ENCODE data around the gene MTERF1. TPM values are rescaled to one million over a fixed set of nuclear protein-coding genes. Genes with fewer than 3 reads are reported as not detected.
"Not testable (repeated sequence)": the region's sequence is repeated elsewhere in the genome, so short reads cannot be mapped to it uniquely, and the experiment has no call there.

MTERF1 gene, protein sequence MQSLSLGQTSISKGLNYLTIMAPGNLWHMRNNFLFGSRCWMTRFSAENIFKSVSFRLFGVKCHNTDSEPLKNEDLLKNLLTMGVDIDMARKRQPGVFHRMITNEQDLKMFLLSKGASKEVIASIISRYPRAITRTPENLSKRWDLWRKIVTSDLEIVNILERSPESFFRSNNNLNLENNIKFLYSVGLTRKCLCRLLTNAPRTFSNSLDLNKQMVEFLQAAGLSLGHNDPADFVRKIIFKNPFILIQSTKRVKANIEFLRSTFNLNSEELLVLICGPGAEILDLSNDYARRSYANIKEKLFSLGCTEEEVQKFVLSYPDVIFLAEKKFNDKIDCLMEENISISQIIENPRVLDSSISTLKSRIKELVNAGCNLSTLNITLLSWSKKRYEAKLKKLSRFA
- total RNA-seq: 6.6 TPM

DNA sequence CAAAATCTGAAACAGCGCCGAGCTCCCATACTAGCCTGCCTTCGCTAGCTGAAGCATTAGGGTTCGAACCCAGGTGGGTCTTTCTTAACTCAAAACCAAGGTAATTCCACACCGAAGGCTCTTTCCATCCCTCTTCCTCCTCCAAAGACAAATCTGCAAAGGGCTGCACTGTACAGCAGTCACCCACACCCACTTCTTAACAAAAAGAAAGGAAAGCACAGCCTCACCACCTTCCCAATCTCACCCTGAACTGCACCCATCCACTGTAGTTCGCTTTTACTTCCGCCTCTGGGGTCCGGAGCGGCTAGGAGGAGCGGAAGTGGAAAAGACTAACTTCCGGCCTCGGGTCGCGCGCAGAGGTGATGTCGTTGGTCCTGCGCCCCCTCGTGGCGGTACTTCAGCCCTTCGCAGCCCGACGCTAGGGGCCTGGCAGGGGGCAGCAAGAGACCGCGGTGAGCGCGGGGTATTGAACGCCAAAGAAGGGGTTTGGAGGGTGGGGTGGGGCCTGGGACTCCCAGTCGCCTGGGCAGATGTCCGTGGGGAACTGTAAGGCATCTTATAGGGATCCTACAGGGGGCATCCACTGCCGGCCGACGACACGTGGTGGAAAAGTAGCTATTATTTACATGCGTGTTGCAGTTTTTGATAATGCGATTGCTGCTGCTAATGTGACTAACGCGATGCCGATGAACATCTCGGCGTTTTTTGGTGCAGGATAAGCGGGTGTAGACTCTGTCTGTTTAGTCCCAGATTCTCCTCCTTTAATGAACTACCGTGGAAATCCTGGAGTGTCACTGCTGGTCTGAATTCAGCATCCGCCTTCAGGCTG lies at the start of gene MTERF1:
TSS of gene MTERF1 (minus strand) at position 290 of the 829 bp plus-strand sequence. CDS start 619 bp downstream, outside the sequence.
- peak; percentile 90 for DNase-seq (ENCODE audit: low spot score)
- peak; percentile 100 for ATAC-seq

- ATAC-seq (no peak), DNase-seq (ENCODE audit: low spot score) (no peak)
These were observed 49.0 kb upstream of the MTERF1 start for GRCh38 chr7:91929463-91929862.

GRCh38 chr7:91927912-91928311 lies 47.4 kb upstream of the MTERF1 start:
- ATAC-seq (no peak), DNase-seq (ENCODE audit: low spot score) (no peak)

- DNase-seq (ENCODE audit: low spot score): no peak
- ATAC-seq: no peak
These were observed 42.4 kb upstream of the MTERF1 start for GRCh38 chr7:91922857-91923256.

- ATAC-seq (no peak), DNase-seq (ENCODE audit: low spot score) (no peak)
These were observed 37.9 kb upstream of the MTERF1 start for GRCh38 chr7:91918356-91918755.

DNA sequence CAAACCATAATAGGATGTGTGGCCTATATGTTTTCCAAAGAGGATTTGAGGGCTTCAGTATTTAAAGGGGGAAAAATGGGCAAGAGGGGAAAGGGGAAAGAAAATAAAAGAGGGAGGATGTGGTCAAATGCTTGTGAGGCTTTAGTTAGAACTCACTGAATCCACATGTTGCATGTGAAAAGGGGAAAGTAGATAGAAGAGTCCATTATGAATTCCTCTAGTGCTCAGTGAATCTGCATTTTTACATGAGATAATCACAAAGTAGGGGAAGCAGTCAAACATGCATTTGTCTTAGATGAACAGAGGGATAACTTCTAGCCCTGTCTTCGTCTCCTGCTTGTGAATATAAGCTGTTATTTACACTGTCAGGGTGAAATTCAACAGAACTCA lies 35.5 kb upstream of the MTERF1 start:
- ATAC-seq (no peak), DNase-seq (ENCODE audit: low spot score) (no peak)

DNA sequence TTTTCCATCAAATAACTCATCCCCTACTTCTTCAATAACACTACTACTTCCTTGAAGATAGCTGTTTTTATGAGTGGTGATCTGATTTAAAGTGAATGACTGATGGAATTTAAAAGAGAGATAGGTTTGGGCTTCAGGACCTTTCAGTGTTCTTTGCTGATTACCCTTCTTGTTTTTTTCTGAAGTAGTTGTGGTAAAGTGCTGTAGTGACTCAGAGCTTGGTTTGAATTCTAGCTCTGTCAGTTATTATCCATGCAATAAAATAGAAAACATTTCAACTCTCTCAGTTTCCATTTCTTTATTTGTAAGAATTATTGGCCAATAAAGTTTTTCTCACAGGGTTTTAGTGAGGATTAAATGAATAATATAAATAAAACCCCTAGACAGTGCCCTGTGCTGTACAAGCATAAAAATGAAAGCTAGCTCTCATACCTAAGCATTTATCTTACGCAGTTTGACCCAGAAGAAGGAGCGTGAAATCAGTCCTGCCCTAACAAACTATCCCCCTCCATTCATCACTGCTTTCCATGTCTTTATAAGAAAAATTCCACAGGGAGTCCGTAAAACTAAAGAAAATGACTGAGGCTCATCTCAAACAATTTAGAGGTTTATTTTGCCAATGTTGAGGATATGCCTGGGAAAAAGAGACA lies 35.0 kb upstream of the MTERF1 start:
- no peak for ATAC-seq
- DNase-seq (ENCODE audit: low spot score): no peak

- ATAC-seq (no peak), DNase-seq (ENCODE audit: low spot score) (no peak)
These were observed 33.1 kb upstream of the MTERF1 start for GRCh38 chr7:91913612-91914011.

- DNase-seq (ENCODE audit: low spot score) (no peak), ATAC-seq (no peak)
These were observed 32.0 kb upstream of the MTERF1 start for GRCh38 chr7:91912494-91912893.

- ATAC-seq: no peak
- no peak for DNase-seq (ENCODE audit: low spot score)
These were observed 30.6 kb upstream of the MTERF1 start for GRCh38 chr7:91911121-91911520.

GRCh38 chr7:91910171-91910570 lies 29.7 kb upstream of the MTERF1 start:
- no peak for DNase-seq (ENCODE audit: low spot score)
- ATAC-seq: no peak

DNA sequence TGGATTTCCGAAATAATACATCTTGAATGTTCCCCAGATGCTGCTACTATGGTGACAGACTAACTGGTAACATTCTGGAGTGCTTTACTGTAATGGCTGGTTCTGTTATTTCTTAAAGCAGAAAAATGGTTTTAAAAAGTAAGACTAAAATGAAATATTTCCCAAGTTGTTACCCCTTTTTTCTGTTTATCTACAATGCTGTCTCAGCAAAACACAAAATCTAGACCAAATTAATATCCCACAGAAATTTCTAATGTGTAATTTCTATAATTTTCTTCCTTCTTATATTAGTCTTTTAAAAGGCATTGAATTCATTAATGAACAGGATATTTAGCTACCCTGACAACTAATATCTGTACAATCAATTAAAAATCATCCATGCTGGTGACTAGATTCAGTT lies 19.1 kb upstream of the MTERF1 start:
- ATAC-seq (no peak), DNase-seq (ENCODE audit: low spot score) (no peak)

DNA sequence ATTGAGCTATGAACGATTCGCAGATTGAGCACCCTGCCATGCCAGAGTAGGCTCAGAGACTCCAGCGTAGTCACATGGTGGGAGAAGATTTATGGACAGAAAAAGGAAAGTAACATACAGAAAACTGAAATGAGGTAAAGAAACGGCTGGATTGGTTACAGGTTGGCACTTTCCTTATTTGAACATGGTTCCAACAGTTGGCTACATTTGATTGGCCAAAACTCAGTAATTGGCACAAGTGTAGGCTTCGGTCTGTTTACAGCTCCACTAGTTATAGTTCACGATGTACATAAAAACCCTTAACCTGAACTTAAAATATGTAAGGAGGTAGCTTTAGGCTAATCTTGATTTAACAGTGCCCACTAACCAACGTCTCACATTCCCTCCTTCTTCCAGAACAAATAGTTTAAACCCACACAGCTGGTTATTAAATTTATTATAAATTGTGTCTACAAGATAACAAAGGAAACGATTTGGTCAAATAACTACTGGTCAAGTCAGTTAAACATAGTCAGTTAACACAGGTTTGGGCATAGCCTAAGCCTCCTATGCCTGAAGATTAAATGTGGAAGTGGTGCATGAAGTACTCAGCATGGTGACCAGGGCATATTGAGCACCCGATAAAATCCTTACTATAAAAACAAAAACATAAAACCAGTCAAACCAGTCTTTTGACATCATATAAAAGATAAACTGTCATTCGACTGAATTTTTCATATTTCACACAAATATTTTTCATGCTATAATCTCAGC lies 17.9 kb upstream of the MTERF1 start:
- no peak for DNase-seq (ENCODE audit: low spot score)
- ATAC-seq: no peak

- ATAC-seq (no peak), DNase-seq (ENCODE audit: low spot score) (no peak)
These were observed 14.4 kb upstream of the MTERF1 start for GRCh38 chr7:91894781-91895480.

DNA sequence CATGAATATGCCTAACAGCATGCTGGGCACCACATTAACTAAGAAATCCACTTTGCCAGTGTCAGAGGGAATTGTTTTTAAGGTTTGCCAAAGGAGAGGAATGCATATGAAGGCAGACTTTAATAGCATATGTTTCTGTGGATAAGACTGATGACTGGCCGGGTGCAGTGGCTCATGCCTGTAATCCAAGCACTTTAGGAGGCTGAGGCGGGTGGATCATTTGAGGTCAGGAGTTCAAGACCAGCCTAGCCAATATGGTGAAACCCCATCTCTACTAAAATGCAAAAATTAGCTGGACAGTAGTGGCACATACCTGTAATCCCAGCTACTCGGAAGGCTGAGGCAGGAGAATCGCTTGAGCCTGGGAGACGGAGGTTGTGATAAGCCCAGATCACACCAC lies 13.2 kb upstream of the MTERF1 start:
- not testable (repeated sequence) for ATAC-seq; DNase-seq (ENCODE audit: low spot score)

GRCh38 chr7:91892821-91893340 lies 12.4 kb upstream of the MTERF1 start:
- ATAC-seq (no peak), DNase-seq (ENCODE audit: low spot score) (no peak)

DNA sequence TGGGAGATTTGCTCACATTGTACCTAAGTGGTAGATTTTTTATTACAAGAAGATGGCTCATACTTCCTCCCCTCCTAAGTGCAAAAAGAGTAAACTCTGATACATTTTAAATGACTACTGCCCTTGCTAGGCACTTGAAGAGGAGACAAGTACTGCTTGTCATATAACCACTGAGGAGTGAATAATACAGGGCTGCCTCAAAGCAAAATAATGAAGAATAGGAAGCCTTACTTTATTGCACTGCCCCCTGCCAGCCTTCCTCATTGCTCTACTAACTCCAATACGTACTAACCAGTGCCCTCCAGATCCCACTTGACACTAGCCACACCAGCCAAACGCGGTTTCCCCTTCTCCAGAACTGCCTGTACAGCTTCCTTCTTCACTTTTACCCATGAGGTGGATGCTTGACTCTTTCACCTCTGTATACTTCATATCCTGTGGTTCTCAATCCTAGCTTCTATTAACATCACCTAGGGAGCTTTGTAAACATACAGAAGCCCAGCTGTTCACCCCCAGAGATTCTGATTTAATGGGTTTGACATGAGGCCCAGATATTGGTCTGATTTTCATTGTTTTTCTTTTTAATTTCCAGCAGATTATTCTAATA lies 11.7 kb upstream of the MTERF1 start:
- ATAC-seq (no peak), DNase-seq (ENCODE audit: low spot score) (no peak)

- not testable (repeated sequence) for ATAC-seq; DNase-seq (ENCODE audit: low spot score)
These were observed 8.0 kb upstream of the MTERF1 start for GRCh38 chr7:91888271-91889175.
